ENCODE results near the gene LGR6.

DNA sequence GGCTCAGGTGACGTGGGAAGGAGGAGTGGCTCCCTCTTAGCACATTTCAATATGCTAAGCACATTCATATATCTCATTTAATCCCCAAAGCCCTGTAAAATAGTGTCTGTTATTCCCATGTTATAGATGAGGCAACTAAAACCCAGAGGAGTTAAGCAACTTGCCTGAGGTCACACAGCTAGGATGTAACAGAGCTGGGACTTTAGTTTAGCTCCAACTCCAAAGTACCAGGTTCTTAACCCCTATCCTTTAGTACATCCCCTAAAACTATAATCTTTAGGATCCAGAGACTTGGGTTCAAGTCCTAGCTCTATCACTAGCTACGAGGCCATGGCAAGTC is 48.5 kb downstream of the LGR6 start:
- TF ChIP-seq CTCF (conservative IDR thresholded peaks at IDR 0.05; ENCODE audit: low read depth, low read length) (no peak), RAD21 (IDR thresholded peaks at IDR 0.05; ENCODE audit: low read length) (no peak), POLR2A (IDR thresholded peaks at IDR 0.05; ENCODE audit: low read depth, low read length) (no peak), RFX5 (IDR thresholded peaks at IDR 0.05; ENCODE audit: low read depth, low read length) (no peak), RCOR1 (IDR thresholded peaks at IDR 0.05; ENCODE audit: insufficient replicate concordance, low read length) (no peak), CEBPB (IDR thresholded peaks at IDR 0.05; ENCODE audit: low read depth, low read length) (no peak), NFE2L2 (IDR thresholded peaks at IDR 0.05; ENCODE audit: low read depth, low read length) (no peak), USF2 (IDR thresholded peaks at IDR 0.05; ENCODE audit: low read depth, low read length) (no peak), CHD1 (IDR thresholded peaks at IDR 0.05; ENCODE audit: low read depth, low read length) (no peak)
